Activated CD4-positive, alpha-beta T cell treated with anti-CD3 and anti-CD28 coated beads for 36 hours (primary cell): Measurements from ENCODE around the gene MTTP. TPM values are rescaled to one million over a fixed set of nuclear protein-coding genes. Genes with fewer than 3 reads are reported as not detected.

Experiments used
- ATAC-seq: fragments of 200-7000 bp; cut with Tn5 transposase; one replicate; pipeline ENCODE4 v1.10.0; 2021; ENCODE audit warnings: mild to moderate bottlenecking, moderate library complexity
- CTCF ChIA-PET: fragments of 350-600 bp; sonication (Branson Sonifier 250); formaldehyde crosslinking; loops from one replicate; lab custom pipeline; 2021; ENCODE audit warnings: antibody characterized with exemption; lab: Charles Lee
- POLR2A ChIA-PET: fragments of 350-600 bp; sonication (Branson Sonifier 250); formaldehyde crosslinking; loops from one replicate; lab custom pipeline; 2021; ENCODE audit warnings: antibody characterized with exemption, inconsistent platforms; lab: Charles Lee
- DNase-seq: peaks from one replicate; pipeline ENCODE4 v3.0.0-alpha.2; 2020
- H3K27ac Mint-ChIP-seq: one replicate; pipeline ENCODE4 v1.8.0; 2021; ENCODE audit warnings: mixed read lengths
- H3K27me3 Mint-ChIP-seq: one replicate; pipeline ENCODE4 v1.8.0; 2021; ENCODE audit warnings: mixed read lengths
- H3K36me3 Mint-ChIP-seq: one replicate; pipeline ENCODE4 v1.8.0; 2021; ENCODE audit warnings: low read depth, mixed read lengths
- H3K4me1 Mint-ChIP-seq: one replicate; pipeline ENCODE4 v1.8.0; 2021; ENCODE audit warnings: mixed read lengths
- H3K4me3 Mint-ChIP-seq: one replicate; pipeline ENCODE4 v1.8.0; 2021; ENCODE audit warnings: mild to moderate bottlenecking, moderate library complexity, mixed read lengths
- H3K9me3 Mint-ChIP-seq: one replicate; pipeline ENCODE4 v1.8.0; 2021; ENCODE audit warnings: low read depth, mixed read lengths
- intact Hi-C, 2 experiments: fragments of 100-400 bp; cut with DNase I in 1 of 2; cut with micrococcal nuclease in 1 of 2; formaldehyde crosslinking; loops; one replicate each; pipeline versions ENCODE4 v1.14.2 to v1.15.1; 2022 to 2024; cut with DNase I, micrococcal nuclease
- total RNA-seq, 2 experiments: library from RNA; stranded (reverse); gene quantifications; one replicate each; pipeline ENCODE4 v1.2.3, GENCODE V29; 2021

MTTP gene
- total RNA-seq, 2 experiments from 2014 or later: 0.16 to 0.25 TPM

DNA sequence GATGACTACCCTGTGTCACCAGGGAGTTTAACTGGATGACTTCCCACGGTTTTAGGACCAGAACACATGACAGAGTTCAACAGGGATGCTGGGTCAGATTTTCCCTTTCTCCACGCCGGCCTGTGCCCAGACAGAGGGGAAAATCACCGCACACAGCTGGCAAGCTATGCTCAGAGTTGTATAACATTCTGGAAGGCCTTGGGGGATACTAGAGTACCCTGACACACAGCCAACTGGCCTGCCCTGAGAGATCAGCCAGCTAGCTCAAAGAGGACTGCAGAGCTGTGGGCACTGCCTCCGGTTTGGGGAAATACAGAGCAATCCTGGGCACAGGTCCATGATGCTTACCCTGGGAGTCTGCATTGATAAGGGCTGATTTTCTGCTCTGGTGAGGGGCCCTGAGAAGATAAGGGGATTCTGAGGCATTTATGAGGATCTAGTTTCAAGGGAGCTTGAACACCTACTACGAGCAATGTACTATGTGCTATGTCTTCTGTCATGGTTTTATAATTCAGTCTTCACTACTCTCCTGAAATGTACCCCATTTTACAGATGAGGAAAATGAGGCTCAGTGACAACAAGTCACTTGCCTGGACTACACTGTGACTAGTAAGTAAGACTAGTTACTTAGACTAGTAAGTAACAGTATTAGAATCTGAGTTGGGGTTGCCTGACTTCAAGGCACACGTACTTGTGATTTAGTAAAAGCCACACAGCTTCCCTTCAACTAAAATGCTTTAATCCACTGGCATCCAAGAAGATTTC lies 68.3 kb downstream of the MTTP start:
- Mint-ChIP-seq H3K27me3 (peaks cover 13% of the 10 kb centered on the region), H3K4me1 (no peaks in the 10 kb centered on the region), H3K4me3 (no peak overlapping the region), H3K9me3 (no peaks in the 10 kb centered on the region), H3K36me3 (no peaks in the 10 kb centered on the region), H3K27ac (no peak overlapping the region)
- DNase-seq (no peak), ATAC-seq (no peak)
- intact Hi-C loops: no loop called here
- POLR2A ChIA-PET: no interaction called here
- CTCF ChIA-PET: interaction anchor here (0.6 to 0.9 kb wide), 2 partner anchors 26 to 281 kb away, joined by 3 to 4 read pairs; no protein-coding TSS in a partner anchor

DNA sequence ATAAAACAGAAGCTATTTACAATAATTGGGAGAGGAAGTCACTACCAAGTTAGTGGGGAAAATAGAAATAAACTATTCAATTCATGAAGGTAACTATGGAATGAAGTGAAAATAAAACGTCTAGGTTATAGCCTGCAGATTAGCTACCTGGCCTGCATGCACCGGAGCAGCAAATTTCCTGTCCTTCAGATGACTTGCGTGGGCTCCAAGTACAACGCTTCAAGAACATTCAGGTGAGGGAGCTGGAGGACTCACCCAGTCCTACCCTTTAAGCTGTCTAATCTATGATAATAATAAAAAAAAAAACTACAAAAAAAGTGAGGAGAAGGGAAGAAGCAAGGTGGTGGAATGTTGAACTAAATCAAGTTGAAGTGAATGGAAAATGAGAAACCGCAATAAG lies 69.8 kb downstream of the MTTP start:
- ATAC-seq (no peak), DNase-seq (no peak)
- ChIA-PET POLR2A (no interaction called here), CTCF (interaction anchor here (0.9 kb wide), 1 partner anchor 109 kb away, joined by 3 read pairs; no protein-coding TSS in a partner anchor)
- intact Hi-C loops: no loop called here
- H3K9me3 Mint-ChIP-seq: no peaks in the 10 kb centered on the region
- peaks cover 13% of the 10 kb centered on the region for H3K27me3 Mint-ChIP-seq
- no peak overlapping the region for H3K4me3 Mint-ChIP-seq
- no peaks in the 10 kb centered on the region for H3K36me3 Mint-ChIP-seq
- no peak overlapping the region for H3K27ac Mint-ChIP-seq
- no peaks in the 10 kb centered on the region for H3K4me1 Mint-ChIP-seq

DNA sequence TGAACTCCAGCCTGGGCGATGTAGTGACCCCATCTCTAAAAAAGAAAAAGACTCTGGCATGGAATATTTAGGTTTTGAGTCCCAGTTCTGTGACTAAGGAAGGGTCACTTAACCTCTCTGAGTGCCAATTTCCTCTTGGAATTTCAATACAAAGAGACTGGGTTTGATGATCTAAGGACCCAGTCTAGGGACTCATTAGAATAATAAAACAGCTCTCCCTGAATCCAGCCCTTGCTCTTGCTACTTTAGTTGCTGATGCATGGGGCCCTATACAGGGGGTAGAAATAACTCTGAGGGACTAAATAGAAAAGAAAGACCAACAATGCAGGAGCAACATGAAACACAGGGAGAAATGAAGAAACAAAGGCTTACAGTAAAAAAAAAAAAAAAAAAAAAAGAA lies 70.4 kb downstream of the MTTP start:
- ChIA-PET CTCF (no interaction called here), POLR2A (no interaction called here)
- peaks cover 11% of the 10 kb centered on the region for H3K27me3 Mint-ChIP-seq
- ATAC-seq: no peak
- H3K36me3 Mint-ChIP-seq: no peaks in the 10 kb centered on the region
- no peak for DNase-seq
- no peaks in the 10 kb centered on the region for H3K4me1 Mint-ChIP-seq
- no peaks in the 10 kb centered on the region for H3K9me3 Mint-ChIP-seq
- intact Hi-C loops: no loop called here
- no peak overlapping the region for H3K27ac Mint-ChIP-seq
- no peak overlapping the region for H3K4me3 Mint-ChIP-seq

DNA sequence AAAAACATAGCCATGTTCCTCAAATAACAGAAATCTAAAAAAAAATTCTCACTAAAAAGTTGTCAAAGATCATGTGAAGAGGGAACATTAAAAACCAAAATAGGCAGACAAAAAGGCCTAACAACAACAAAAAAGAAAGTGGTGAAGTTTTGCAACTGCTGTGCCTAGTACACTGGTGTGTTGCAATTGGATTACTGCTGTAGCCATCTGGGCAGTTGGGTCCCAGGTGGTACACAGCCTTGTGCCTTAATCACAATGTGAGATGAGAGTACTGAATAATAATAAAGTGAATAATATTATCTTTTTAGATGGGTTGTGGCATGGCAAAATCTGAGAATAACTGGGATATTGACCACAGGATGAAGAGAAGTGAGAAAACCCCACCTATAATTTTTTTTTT lies 71.0 kb downstream of the MTTP start:
- Mint-ChIP-seq H3K4me1 (no peaks in the 10 kb centered on the region), H3K27ac (no peak overlapping the region), H3K9me3 (no peaks in the 10 kb centered on the region), H3K27me3 (peaks cover 7% of the 10 kb centered on the region), H3K4me3 (no peak overlapping the region), H3K36me3 (no peaks in the 10 kb centered on the region)
- POLR2A ChIA-PET: no interaction called here
- CTCF ChIA-PET: no interaction called here
- ATAC-seq (no peak), DNase-seq (no peak)
- intact Hi-C loops: no loop called here

DNA sequence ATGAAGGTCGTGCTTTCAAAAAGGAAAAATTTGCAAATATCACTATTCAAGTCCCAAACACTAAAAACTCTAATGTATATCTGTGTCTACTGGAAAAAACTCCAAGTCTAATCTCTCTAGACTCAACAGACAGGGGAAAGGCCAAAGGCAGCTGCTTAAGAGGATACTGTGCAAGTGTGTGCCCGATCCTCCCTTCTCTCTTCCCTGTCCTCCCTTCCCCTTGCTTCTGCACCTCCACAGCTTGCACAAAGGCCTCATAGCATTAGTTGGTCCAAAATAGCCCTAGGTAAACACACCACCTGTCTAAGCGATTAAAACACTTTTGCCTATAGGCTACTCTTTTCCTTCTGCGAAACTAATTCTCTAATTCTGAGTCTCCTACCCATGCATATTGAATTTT lies 72.4 kb downstream of the MTTP start:
- POLR2A ChIA-PET: no interaction called here
- Mint-ChIP-seq H3K27ac (no peak overlapping the region), H3K9me3 (no peaks in the 10 kb centered on the region), H3K4me3 (no peak overlapping the region), H3K27me3 (peaks cover 5% of the 10 kb centered on the region), H3K36me3 (no peaks in the 10 kb centered on the region), H3K4me1 (no peaks in the 10 kb centered on the region)
- no peak for ATAC-seq
- CTCF ChIA-PET: interaction anchor here (0.5 to 1.1 kb wide), 4 partner anchors 10 to 378 kb away, joined by 3 to 4 read pairs (median 3); partner anchors contain the start of genes C4orf54 and DNAJB14
- intact Hi-C loops: no loop called here
- DNase-seq: no peak

DNA sequence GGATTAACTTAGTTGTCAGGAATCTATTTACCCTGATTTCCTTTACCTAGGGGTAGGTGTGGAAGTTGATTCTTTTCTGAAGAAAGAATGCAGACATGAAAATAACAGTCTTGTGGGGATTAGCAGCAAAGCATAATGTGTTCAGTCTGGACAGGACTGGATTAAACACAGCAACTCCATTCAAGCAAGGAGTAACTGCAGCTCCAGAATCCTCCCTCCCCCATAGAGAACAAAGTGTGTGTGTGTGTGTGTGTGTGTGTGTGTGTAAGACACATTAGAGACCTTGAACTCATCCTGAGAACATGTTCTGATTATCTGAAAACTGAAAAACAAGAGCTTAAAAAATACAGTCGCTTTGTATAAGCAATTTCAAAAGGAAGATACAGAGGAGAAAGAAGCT lies 73.7 kb downstream of the MTTP start:
- intact Hi-C loops: no loop called here
- Mint-ChIP-seq H3K4me3 (no peak overlapping the region), H3K4me1 (no peaks in the 10 kb centered on the region), H3K27me3 (no peaks in the 10 kb centered on the region), H3K36me3 (no peaks in the 10 kb centered on the region), H3K9me3 (no peaks in the 10 kb centered on the region), H3K27ac (no peak overlapping the region)
- DNase-seq (no peak), ATAC-seq (no peak)
- CTCF ChIA-PET: interaction anchor here (0.8 kb wide), 1 partner anchor 159 kb away, joined by 3 read pairs; no protein-coding TSS in a partner anchor
- POLR2A ChIA-PET: interaction anchor here (0.6 kb wide), 1 partner anchor 33 kb away, joined by 10 read pairs; no protein-coding TSS in a partner anchor

DNA sequence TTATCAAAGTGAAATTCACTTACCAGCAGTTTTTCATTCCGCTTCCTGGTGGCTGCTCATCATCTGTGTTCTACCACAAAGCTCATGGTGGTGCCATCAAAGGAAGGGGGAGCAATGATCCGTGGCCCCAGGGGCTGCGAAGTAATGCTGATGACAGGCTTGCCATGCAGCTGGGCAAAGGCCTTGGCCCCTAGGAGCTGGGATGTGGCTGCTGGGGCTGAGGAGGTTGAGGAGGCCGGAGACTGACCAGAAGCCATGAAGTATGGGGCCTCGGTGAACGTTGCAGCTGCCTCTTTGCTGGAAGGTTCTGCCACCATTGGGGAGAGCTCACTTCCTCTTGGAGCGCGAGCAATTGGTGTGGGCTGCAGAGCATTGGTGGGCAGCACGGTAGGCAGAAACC lies 74.6 kb downstream of the MTTP start:
- Mint-ChIP-seq H3K4me1 (no peaks in the 10 kb centered on the region), H3K27ac (no peak overlapping the region), H3K36me3 (no peaks in the 10 kb centered on the region), H3K27me3 (no peaks in the 10 kb centered on the region), H3K9me3 (no peaks in the 10 kb centered on the region), H3K4me3 (no peak overlapping the region)
- POLR2A ChIA-PET: interaction anchor here (0.6 kb wide), 2 partner anchors 34 to 62 kb away, joined by 3 to 10 read pairs; no protein-coding TSS in a partner anchor
- intact Hi-C loops: no loop called here
- CTCF ChIA-PET: no interaction called here
- DNase-seq (no peak), ATAC-seq (no peak)

DNA sequence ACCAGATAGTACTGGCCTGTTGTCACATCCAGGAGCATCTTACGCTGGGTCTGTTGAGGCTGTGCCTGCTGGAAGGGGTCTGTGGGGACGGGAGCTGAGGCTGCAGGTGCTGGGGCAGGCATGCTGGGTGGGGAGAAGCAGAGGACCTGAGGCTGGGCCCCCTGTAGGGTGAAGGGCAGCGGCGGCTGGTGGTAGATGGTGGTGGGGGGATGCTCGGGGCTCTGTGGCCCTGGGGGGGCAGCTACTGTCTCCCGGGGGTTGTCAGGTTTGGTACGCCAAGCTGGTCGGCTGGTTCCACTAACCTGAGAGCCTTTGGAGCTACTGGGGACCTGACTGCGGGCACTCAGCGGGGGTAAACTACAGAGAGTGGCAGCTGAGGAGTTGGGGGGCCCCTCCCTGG lies 75.2 kb downstream of the MTTP start:
- no peak for DNase-seq
- intact Hi-C loops: no loop called here
- Mint-ChIP-seq H3K36me3 (no peaks in the 10 kb centered on the region), H3K27me3 (no peaks in the 10 kb centered on the region), H3K4me1 (no peaks in the 10 kb centered on the region), H3K4me3 (no peak overlapping the region), H3K9me3 (no peaks in the 10 kb centered on the region), H3K27ac (no peak overlapping the region)
- POLR2A ChIA-PET: no interaction called here
- CTCF ChIA-PET: no interaction called here
- ATAC-seq: no peak

DNA sequence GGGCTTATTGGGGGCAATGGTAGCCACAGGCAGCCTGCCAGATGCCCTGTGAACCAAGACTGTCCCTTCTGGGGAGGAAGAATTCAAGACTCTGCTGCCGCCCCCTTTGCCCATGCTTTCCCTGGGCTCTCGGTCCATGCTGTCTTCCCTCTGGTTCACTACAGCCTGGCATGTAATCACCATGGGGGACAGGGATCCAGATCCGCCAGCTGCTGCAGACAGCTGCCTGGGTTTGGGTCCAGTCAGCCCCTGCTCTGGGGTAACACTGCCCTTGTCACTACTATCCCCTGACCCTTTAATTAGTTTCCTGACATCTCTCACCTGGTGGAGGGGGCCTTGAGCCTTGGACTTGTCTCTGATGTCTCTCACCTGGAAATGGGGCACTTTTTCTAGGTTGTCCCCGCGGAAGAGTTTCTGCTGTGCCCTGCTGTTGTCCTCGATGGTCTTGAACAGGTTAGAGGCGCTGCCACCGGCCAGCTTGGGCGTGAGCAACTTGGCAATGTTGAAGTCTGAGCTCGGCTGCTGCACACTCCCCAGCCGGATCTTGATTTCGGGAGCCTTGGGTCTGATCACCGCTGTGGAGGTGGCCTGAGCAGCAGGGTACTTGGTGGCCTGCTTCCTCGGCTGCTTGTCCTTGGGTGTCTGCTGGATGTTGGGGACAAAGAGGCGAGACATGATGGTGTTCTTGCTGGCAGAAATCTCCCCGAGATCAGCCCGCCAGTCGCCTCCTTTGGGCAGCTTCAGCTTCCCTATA lies 76.6 kb downstream of the MTTP start:
- ChIA-PET CTCF (interaction anchor here (0.7 kb wide), 1 partner anchor 187 kb away, joined by 3 read pairs; no protein-coding TSS in a partner anchor), POLR2A (no interaction called here)
- Mint-ChIP-seq H3K27ac (no peak overlapping the region), H3K27me3 (peaks cover 2% of the 10 kb centered on the region), H3K9me3 (no peaks in the 10 kb centered on the region), H3K4me3 (no peak overlapping the region), H3K36me3 (no peaks in the 10 kb centered on the region), H3K4me1 (no peaks in the 10 kb centered on the region)
- ATAC-seq (no peak), DNase-seq (no peak)
- intact Hi-C loops: no loop called here

DNA sequence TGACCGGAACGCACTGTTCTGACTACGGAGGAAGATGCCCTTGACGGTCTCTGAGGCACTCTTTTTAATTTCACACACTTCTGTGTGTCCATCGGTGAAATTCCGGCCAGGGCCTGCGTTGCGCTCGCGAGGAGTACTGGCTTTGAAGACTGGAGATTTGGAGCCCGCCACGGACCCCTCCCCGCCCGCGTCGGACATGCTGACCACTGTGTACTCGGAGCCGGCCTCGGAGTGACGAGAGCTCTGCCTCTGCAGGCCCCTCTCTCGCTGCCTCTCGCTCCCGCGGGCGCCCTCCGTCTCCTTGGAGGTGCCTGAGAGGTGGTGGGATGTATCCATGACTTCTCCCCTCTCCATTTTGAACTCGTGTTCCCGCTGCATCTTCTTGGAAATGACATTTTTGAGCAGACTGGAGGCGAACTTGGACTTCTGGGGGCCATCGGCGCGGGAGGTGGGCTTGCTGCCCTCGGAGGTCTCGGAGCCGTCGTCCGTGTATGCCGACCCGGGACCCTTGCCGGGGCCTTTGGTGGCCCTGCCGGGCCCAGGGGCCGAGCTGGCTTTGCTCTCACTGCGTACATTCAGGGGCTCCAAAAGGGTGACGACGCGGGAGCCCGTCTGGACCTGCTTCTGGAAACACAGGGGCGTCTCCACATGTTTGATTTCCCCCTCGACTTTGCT lies 77.3 kb downstream of the MTTP start:
- Mint-ChIP-seq H3K27me3 (peaks cover 2% of the 10 kb centered on the region), H3K9me3 (no peaks in the 10 kb centered on the region), H3K36me3 (no peaks in the 10 kb centered on the region), H3K4me3 (no peak overlapping the region), H3K4me1 (no peaks in the 10 kb centered on the region), H3K27ac (no peak overlapping the region)
- intact Hi-C loops: no loop called here
- CTCF ChIA-PET: no interaction called here
- no peak for DNase-seq
- POLR2A ChIA-PET: no interaction called here
- ATAC-seq: no peak

DNA sequence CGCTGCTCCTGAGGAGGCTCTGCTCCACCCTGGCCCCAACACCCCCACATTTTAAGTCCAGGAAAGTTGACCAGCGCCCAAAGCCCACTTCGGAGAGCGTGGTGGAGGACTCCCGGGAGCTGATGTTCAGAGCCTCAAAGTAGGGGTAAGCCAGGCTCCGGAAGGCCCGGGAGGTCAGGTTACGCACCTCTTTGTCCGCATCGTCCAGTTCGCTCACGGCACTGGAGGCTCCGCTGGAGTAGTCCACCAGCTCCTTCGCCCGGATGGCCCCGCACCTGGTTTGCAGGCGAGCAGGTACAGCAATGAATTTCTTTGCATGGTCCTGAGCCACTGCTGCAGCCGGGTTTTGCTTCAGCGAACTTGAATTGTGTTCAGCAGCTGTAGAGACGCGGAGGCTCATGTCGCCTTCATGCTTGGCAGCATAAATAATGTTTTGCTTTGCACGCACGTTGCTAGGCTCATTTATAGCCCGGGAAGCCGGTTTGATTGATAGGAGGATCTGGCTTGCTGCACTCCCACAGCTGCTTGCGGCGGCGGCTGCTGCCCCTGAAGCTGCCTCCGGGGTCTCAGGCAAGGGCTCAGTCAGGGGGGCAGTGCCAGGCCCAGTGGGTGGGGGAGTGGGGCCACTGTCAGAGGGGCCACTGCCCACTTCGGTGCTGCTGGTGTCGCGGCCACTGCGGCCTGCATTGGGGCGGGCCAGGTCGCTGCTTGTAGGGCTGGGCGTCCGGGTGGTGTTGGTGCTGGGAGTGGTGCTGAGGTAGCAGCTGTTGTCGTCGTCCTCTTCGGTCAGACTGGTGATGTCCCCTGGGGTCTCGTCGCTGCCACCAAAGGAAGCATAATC lies 78.2 kb downstream of the MTTP start:
- no peaks in the 10 kb centered on the region for H3K9me3 Mint-ChIP-seq
- intact Hi-C loops: no loop called here
- peaks cover 2% of the 10 kb centered on the region for H3K27me3 Mint-ChIP-seq
- ChIA-PET CTCF (interaction anchor here (0.6 kb wide), 1 partner anchor 150 kb away, joined by 3 read pairs; no protein-coding TSS in a partner anchor), POLR2A (no interaction called here)
- DNase-seq (no peak), ATAC-seq (no peak)
- H3K27ac Mint-ChIP-seq: no peak overlapping the region
- no peaks in the 10 kb centered on the region for H3K36me3 Mint-ChIP-seq
- no peak overlapping the region for H3K4me3 Mint-ChIP-seq
- no peaks in the 10 kb centered on the region for H3K4me1 Mint-ChIP-seq
